ENCODE data around the gene GRIN3B. TPM values are rescaled to one million over a fixed set of nuclear protein-coding genes. Genes with fewer than 3 reads are reported as not detected.

The GRIN3B gene
- polyA plus RNA-seq, 1 of the 3 experiments (the other 2 are of a cell fraction), result 1.5 TPM

DNA sequence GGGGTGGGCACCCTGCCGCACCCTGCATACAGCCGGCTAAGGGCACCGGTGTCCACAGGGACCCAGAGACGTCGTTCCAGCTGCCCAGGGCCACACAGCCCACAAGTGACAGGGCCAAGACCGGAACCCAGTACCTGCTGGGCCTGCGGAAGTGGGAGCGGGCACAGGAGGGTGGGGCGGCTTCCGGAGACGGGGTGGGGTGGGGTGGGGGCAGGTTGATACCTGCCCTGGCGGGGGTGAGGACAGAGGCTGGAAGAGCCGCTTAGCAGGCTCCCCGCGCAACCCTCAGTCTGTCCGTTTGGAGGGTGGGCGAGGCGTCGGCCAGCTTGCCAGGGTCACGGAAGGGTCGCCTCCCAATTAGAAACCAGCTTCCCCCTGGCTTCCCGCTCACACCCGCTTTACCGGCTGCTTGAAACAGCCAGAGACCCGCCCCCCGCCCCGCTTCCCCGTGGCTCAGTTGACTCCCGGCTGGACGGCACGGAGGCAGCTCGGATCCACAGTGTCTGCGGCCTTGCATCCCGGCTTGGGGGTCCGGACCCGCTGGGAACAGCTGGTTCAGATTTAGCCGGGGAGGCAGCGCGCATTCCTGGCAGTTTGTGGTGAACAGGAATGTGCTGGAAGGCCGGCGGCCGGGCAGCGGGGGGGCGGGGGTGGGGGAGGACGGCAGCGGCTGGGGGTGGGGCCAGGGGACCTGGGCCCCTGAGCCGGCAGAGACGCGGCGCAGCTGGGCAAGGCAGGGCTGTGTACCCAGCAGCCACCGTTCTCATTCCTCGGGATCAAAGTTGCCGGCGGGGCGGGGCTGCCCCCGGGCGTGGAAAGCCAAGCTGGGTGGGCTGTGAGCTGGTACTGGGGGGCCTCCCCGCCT is 28.1 kb downstream of the GRIN3B start (continued):
- TF ChIP-seq MXI1 (IDR thresholded peaks at IDR 0.05; ENCODE audit: low read depth, low read length) (no peak), TEAD4 (IDR thresholded peaks at IDR 0.05; ENCODE audit: borderline replicate concordance, insufficient read depth) (peak; percentile 90), RFX5 (IDR thresholded peaks at IDR 0.05; ENCODE audit: low read length) (no peak), EZH2phosphoT487 (IDR thresholded peaks at IDR 0.05; ENCODE audit: borderline replicate concordance, low read depth) (no peak), EP300 (IDR thresholded peaks at IDR 0.05; ENCODE audit: borderline replicate concordance in 1 of 2, low read depth in 1 of 2, low read length in 1 of 2) (peak in 1 of 2 experiments; percentile 68; a peak in 2 of 4 replicates), NRF1 (IDR thresholded peaks at IDR 0.05; ENCODE audit: low read depth, low read length) (no peak), RXRA (IDR thresholded peaks at IDR 0.05; ENCODE audit: borderline replicate concordance, low read depth) (peak; percentile 67; the same call in 1 of the 2 replicates), YY1 (IDR thresholded peaks at IDR 0.05; ENCODE audit: low read depth) (no peak), FOXJ3 (CRISPR knock-in tag; IDR thresholded peaks at IDR 0.05) (no peak)
- TF ChIP-seq, protein P1, sequence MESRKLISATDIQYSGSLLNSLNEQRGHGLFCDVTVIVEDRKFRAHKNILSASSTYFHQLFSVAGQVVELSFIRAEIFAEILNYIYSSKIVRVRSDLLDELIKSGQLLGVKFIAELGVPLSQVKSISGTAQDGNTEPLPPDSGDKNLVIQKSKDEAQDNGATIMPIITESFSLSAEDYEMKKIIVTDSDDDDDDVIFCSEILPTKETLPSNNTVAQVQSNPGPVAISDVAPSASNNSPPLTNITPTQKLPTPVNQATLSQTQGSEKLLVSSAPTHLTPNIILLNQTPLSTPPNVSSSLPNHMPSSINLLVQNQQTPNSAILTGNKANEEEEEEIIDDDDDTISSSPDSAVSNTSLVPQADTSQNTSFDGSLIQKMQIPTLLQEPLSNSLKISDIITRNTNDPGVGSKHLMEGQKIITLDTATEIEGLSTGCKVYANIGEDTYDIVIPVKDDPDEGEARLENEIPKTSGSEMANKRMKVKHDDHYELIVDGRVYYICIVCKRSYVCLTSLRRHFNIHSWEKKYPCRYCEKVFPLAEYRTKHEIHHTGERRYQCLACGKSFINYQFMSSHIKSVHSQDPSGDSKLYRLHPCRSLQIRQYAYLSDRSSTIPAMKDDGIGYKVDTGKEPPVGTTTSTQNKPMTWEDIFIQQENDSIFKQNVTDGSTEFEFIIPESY (IDR thresholded peaks at IDR 0.05; ENCODE audit: borderline replicate concordance, low read depth), result 0 out of 2 replicates have a peak, but pooled peaks have one; percentile 14

DNA sequence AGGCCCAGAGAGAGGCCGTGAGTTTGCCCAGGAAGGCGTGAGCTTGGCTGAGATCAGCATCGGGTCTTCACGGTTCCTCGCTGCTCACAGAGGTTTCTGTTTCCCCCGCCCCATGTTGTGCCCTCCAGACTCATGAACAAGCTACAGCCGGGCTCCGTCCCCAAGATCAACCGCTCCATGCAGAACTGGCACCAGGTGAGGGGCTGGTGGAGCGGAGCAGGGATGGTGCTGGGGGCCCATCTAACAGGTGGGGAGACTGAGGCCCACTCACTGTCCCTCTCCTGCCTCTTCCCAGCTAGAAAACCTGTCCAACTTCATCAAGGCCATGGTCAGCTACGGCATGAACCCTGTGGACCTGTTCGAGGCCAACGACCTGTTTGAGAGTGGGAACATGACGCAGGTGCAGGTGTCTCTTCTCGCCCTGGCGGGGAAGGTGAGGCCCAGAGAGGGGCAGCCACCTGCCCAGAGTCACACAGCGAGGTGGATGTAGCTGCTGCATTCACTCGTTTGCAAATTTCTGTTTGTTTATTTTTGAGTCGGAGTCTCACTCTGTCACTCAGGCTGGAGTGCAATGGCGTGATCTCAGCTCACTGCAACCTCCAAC is 32.1 kb downstream of the GRIN3B start:
- no peak overlapping the region for H2AFZ ChIP-seq (ENCODE audit: low read depth)
- no peak overlapping the region for H3K27ac ChIP-seq (ENCODE audit: low read depth in 2 of 2, low read length in 1 of 2)
- no peak for DNase-seq
- no peak overlapping the region for H3K4me2 ChIP-seq
- H3K4me1 ChIP-seq (ENCODE audit: control insufficient read depth in 1 of 2, insufficient read depth in 2 of 2, low read depth in 1 of 2, low read length in 1 of 2), result peaks cover 0 to 10% of the 10 kb centered on the region in 2 experiments; a peak in 1 of 4 replicates
- H3K9ac ChIP-seq, result no peak overlapping the region
- peaks cover 16 to 36% of the 10 kb centered on the region in 2 experiments for H3K36me3 ChIP-seq (replicated peaks in 1 of 2; ENCODE audit: control insufficient read depth in 1 of 2, insufficient read depth in 2 of 2, low read length in 1 of 2)
- no peaks in the 10 kb centered on the region for H3K27me3 ChIP-seq (ENCODE audit: insufficient read depth)
- peaks cover 56% of the 10 kb centered on the region for H3K79me2 ChIP-seq (ENCODE audit: insufficient read depth)
- no peak overlapping the region for H3K4me3 ChIP-seq (ENCODE audit: low read depth in 2 of 2, low read length in 1 of 2)
- peaks cover 57% of the 10 kb centered on the region for H4K20me1 ChIP-seq (ENCODE audit: insufficient read depth)
- H3F3A ChIP-seq (replicated peaks; ENCODE audit: insufficient read depth), result peaks cover 21% of the 10 kb centered on the region
- TF ChIP-seq GABPA (IDR thresholded peaks at IDR 0.05; ENCODE audit: low read depth), result no peak
- TF ChIP-seq RCOR1 (IDR thresholded peaks at IDR 0.05; ENCODE audit: low read length), result no peak
- no peak for TF ChIP-seq SIN3A (IDR thresholded peaks at IDR 0.05; ENCODE audit: borderline replicate concordance, low read depth, low read length)
- no peak for TF ChIP-seq CHD2 (IDR thresholded peaks at IDR 0.05; ENCODE audit: low read length, partially characterized antibody)
- TF ChIP-seq FOXJ3 (CRISPR knock-in tag; IDR thresholded peaks at IDR 0.05), result no peak
- TF ChIP-seq FOSL2 (IDR thresholded peaks at IDR 0.05; ENCODE audit: borderline replicate concordance, low read depth), result no peak
- TF ChIP-seq YY1 (IDR thresholded peaks at IDR 0.05; ENCODE audit: low read depth), result no peak
- TF ChIP-seq NRF1 (IDR thresholded peaks at IDR 0.05; ENCODE audit: low read depth, low read length), result no peak
- TF ChIP-seq, protein P2, sequence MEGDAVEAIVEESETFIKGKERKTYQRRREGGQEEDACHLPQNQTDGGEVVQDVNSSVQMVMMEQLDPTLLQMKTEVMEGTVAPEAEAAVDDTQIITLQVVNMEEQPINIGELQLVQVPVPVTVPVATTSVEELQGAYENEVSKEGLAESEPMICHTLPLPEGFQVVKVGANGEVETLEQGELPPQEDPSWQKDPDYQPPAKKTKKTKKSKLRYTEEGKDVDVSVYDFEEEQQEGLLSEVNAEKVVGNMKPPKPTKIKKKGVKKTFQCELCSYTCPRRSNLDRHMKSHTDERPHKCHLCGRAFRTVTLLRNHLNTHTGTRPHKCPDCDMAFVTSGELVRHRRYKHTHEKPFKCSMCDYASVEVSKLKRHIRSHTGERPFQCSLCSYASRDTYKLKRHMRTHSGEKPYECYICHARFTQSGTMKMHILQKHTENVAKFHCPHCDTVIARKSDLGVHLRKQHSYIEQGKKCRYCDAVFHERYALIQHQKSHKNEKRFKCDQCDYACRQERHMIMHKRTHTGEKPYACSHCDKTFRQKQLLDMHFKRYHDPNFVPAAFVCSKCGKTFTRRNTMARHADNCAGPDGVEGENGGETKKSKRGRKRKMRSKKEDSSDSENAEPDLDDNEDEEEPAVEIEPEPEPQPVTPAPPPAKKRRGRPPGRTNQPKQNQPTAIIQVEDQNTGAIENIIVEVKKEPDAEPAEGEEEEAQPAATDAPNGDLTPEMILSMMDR (IDR thresholded peaks at IDR 0.05), result no peak
- no peak for TF ChIP-seq RAD21 (IDR thresholded peaks at IDR 0.05; ENCODE audit: low read length)
- ChIA-PET POLR2A (no interaction called here), CTCF (interaction anchor here (0.8 to 1.5 kb wide), 3 partner anchors 9 to 26 kb away, joined by 3 to 4 read pairs (median 3); no protein-coding TSS in a partner anchor)
- H3K9me2 ChIP-seq, result no peaks in the 10 kb centered on the region
- H3K9me3 ChIP-seq, result no peaks in the 10 kb centered on the region
- WGBS (ENCODE audit: low lambda C conversion rate), result 89% methylated on average over 19 of the region's 20 CpGs
